ENCODE results near the gene GNPAT.

GNPAT gene

GRCh38 chr1:231317306-231318014 is 76.4 kb downstream of the GNPAT start:
- no peak for DNase-seq (ENCODE audit: low read depth in 2 of 2)

- DNase-seq (ENCODE audit: low read depth in 2 of 2): no peak
Observed at GRCh38 chr1:231318015-231318355, 77.0 kb downstream of the GNPAT start.

- no peak for DNase-seq (ENCODE audit: low read depth in 2 of 2)
Observed at GRCh38 chr1:231318568-231318967, 77.6 kb downstream of the GNPAT start.

- DNase-seq (ENCODE audit: low read depth in 2 of 2): no peak
Observed at GRCh38 chr1:231319080-231319479, 78.1 kb downstream of the GNPAT start.

- DNase-seq (ENCODE audit: low read depth in 2 of 2): no peak
Observed at GRCh38 chr1:231322880-231323530, 82.0 kb downstream of the GNPAT start.

- no peak for DNase-seq (ENCODE audit: low read depth in 2 of 2)
Observed at GRCh38 chr1:231324660-231325059, 83.6 kb downstream of the GNPAT start.

GRCh38 chr1:231326248-231326647 is 85.2 kb downstream of the GNPAT start:
- no peak for DNase-seq (ENCODE audit: low read depth in 2 of 2)

Measured in stimulated activated CD8-positive, alpha-beta memory T cell treated with anti-CD3 and anti-CD28 coated beads, Interleukin-15, amount 100 ng/mL, for 48 hours (primary cell).